ENCODE results near the gene EPB41L2.
"Not testable (repeated sequence)": the region's sequence is repeated elsewhere in the genome, so short reads cannot be mapped to it uniquely, and the experiment has no call there.

The EPB41L2 gene

DNA sequence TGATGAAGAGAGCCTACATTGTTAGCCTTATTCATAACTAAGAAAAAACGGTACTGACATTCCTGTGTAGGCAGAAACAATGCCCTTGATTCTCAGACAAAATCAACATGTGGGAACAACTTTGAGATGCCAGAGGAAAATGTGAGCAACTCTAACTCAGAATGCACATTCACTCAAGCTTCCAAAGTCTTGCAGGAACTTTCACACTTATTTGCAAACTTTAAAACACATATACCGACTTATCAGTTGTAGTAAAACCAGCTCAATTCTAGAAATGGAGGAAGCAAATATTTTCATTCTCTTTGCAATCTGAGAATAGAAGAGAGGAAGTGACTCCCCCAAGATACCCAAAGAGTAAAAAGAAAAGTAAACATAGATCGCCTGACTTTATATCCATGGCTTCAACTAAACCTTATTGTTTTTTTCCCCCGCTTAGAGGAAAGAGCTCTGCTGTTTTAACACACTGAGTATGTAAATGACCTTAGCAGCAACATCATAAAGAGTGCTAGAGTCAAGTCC is 117.6 kb downstream of the EPB41L2 start:
- DNase-seq (ENCODE audit: low spot score), result no peak

DNA sequence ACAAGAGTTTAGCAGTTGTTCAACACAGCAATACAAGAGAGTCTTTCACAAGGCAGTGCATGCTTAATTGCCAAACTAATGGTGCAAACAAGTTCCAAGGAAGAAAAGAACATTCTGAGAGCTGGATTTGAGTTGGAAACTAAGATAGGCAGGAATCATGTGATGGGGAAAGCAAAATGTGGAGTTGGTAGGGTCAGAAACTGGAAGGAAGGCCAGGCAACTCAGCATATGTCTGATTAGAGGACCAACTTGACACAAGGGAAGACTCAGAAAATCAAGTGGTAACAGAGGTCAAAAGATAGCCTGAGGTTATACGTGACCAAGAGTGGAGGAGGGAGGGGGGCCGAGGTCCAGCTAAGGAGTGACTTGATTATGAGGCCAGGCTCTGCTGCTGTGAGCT is 118.6 kb downstream of the EPB41L2 start:
- DNase-seq (ENCODE audit: low spot score), result no peak

DNA sequence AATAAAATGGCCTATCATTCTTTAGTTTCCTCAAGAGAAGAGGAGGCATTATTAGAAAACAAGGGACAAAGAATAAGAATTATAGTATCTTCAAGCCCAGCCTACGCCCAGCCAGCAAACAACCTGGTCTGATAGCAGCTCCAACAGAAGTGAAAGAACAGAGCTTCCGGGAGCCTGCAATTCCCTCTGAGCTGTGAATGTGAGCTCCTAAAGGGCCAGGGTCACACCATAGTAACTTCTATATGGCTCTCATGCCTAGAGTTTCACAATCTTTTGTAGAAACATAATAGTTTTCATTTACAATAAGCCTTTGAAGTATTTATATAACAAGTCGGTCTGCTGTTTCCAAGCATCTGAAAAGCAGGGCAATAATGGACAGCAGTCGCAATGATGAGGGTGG is 119.3 kb downstream of the EPB41L2 start:
- DNase-seq (ENCODE audit: low spot score), result no peak

DNA sequence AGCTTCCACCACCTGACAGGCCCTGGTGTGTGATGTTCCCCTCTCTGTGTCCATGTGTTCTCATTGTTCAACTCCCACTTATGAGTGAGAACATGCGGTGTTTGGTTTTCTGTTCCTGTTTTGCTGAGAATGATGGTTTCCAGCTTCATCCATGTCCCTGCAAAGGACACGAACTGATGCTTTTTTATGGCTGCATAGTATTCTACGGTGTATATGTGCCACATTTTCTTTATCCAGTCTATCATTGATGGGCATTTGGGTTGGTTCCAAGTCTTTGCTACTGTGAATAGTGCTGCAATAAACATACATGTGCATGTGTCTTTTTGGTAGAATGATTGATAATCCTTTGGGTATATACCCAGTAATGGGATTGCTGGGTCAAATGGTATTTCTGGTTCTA is 120.3 kb downstream of the EPB41L2 start:
- DNase-seq (ENCODE audit: low spot score), result not testable (repeated sequence)

DNA sequence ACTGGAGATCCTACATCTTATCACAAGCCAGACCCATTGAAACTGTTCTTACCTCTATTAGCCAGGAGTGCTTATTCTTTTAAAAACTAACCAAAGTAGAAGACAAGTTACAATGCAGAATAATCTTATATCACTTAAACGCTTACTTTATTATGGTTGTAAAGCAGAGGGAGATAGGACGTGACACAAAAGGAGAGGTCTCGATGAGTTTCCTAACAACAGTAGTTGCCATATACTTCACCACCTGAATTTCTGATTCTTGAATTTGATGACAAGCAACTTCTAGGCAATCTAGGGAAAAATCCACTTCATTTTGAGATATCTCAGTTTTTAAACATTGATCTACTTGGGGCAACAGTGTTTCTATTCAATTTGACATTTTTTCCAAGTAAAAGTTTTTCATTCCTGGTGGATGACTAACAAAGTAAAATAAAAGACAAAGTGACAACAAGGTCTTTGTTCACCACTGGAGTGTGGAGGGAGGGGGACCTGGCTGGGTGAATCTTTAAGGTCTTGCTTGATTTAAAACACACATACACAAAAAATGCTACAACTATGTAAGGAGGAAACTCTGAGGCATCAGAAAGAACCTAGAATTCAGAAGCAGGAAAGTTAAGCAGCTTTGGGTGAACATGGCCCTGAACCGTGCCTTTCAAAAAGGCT is 125.0 kb downstream of the EPB41L2 start:
- no peak for DNase-seq (ENCODE audit: low spot score)

DNA sequence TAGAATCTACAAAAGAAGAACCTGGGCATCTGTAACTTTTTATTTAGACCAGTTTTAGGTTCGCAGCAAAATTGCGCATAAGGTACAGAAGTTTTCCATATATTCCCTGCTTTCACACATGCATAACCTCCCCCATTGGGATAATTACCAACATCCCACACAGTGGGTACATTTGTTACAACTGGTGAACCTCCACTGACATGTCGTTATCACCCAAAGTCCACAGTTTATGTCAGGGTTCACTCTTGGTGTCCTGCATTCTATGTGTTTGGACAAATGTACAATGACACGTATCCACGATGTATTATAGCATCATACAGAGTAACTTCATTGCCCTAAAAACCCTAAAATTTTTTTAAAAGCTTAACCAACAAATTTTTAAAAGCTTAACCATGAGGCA is 126.1 kb downstream of the EPB41L2 start:
- no peak for DNase-seq (ENCODE audit: low spot score)

DNA sequence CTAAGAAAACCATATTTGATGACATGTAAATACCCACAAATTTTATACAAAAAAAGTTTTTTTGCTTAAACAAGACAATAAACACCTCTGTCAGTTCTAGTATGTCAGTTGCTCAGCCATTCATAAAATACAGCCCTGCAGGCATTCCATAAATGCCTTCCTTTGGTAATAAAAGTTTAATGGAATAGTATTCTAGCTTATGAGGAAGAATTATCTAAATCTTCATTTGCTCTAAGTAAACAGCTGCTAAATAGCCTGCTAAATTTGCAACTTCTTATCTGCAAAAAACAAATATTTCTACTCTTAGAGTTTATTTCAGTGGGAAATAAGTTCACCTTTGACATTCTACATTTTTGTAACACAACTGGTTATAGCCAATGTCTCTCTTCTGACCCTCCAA is 127.1 kb downstream of the EPB41L2 start:
- no peak for DNase-seq (ENCODE audit: low spot score)

DNA sequence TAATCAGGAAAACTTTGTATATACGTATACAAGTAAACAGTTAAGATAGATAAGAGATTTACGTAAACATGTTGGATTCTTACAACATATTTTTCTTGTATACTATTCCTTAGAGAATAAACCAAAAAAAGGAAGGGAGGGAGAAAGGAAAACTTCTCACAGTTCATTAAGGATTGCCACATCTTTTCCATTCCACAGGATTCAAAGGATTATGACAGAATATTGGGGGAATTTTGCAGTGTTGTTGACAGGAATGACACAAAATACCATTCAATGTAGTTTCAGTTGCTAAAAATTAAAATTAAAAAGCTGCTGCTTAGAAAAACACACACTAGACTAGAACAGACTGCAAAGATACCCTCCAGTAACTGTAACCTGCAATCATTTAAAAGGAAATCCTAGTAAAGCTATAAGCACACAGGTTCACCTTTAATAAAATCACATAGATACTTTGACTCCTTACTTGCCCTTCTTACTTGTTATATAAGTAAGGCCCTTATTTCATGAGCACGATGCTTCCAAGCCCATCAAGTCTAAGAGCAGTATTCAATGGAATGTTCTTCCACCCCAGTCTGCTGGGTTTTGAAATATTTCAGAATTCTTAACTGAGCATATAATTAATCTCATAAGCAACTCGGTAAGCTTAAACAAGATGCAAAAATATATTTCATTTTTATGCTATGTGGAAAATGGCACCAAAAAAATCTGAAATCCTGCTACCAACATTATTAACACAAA is 128.0 kb downstream of the EPB41L2 start:
- no peak for DNase-seq (ENCODE audit: low spot score)

DNA sequence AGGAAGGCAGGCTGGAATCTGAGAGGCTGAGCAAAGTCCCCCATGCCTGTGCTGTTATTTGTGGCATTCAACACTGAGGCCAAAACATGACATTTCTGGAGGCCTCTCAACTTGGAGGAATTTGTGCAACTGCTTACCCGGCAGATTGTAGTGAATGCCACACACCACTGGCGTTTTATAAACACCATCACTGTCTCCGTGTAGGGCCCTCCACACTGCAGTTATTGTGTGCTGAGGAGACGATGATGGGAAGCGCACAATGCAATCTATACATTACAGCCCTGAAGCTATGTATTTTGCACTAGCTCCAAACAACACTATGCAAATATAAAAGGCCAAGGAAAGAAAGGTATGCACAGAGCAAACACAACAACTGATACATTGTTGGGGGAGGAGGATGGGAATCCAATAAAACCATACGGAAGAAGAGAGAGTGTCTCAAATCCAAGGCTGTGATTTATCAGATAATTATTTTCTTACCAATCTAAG is 129.3 kb downstream of the EPB41L2 start:
- no peak for DNase-seq (ENCODE audit: low spot score)

DNA sequence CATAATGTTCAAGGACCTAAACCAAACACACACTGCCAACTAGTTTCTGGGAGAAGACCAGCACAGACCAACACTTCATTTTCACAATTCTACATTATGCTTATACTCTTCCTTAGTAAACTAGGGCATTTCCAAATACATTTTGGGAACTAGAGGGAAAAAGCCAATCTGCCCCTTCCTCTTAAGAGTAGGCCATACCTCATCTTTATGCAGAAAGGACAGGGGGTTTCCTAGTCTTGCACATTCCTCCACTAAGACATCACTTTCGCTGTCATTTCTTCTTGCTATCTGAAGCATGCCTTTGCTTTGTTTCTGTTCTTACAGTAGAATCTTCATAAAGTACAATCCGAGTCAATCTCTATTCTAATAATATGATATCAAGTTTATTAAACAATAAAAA is 130.1 kb downstream of the EPB41L2 start:
- DNase-seq (ENCODE audit: low spot score), result no peak

DNA sequence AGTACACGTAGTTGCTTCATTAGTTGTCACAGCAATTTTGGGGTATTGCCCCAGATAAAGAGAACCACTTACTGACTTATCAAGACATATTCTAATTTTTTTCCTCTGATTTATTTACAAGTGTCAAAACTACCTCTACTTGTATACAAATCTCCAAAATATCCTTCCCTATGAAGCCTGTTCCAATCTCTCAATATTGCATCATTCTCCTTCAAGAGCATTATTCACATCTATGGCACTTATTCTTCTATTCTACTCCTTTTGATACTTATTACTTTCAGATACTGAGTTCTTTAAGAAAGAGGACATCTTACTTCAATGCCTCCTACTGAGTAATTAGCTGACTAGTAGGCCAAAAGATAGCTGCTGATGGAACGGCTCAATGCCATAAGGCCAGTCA is 130.6 kb downstream of the EPB41L2 start:
- no peak for DNase-seq (ENCODE audit: low spot score)

DNA sequence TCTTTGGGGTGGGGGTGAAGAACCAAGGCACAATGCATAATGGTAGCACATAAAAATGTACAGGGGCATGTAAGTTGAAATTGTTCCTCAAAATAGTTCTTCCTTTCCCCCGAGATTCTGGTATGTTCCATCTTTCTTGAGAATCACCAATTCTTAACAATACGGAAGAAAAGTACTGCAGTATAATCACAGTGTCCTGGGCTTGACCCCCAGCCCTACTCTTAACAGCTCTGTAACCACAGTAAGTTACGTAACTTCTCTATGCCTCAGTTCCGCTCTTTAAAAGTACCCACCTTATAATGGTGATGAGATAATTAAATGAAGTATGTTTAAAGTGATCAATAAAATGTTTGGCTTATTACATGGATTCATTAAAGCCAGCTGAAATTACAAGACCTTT is 131.4 kb downstream of the EPB41L2 start:
- DNase-seq (ENCODE audit: low spot score), result no peak

DNA sequence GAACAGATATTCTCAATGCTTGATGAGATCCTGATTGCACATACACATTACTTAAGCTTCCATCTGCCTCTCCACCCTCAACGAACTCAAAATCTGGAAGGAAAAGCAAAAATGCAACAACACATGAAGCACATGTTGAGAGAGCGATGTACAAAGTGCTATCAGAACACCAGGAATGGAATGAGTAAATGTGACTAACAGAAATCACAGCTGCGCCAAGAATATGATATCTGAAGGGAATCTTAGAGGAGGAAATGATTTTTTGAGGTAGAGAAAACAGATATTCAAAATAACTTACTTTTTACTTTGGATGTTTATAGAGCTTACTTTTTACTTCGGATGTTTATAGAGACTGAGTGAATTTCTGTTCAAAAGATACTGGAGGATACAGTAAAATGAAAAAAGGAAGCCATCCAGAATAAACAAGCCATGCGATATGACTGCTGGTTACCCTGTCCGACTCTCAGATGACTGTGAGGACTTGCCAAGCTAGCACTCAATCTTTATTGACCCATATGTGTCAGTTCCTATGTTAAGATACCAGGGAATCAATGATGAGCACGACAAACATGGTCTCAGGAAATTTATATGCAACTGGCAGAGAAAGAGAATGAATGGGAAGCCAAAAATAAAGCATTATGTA is 133.9 kb downstream of the EPB41L2 start:
- no peak for DNase-seq (ENCODE audit: low spot score)

DNA sequence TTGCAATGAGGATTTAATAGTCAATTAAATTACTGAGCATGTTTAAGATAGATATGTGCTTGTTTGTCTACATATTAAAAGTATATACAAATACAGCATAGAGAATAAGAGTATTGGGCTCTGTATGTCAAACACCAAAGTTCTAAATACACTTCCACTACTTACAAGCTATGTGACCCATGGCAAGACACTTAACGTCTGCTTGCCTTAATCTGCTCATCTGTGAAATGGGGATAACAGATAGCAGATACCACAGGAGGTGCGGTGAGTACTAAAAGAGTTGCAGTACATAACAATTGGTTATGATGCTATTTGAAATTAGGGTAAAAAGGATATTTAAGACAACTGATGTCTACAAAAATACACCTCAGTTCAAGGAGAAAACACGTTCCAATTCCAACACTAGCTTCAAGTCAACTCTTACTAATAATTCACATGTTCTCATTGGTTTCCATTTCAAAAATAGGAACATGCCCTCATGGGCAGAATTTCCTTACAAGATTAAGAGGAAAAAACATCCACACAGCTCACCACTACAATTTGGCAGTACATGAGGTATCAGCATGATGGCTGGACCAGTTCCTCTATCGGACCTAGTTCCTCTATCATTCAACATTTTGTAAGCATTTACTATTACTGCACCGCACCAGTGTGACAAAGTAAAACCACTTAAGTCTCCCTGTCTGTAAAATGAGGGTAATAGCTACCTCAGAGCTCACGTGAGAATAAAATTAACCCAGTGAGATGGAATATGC is 134.7 kb downstream of the EPB41L2 start:
- no peak for DNase-seq (ENCODE audit: low spot score)

DNA sequence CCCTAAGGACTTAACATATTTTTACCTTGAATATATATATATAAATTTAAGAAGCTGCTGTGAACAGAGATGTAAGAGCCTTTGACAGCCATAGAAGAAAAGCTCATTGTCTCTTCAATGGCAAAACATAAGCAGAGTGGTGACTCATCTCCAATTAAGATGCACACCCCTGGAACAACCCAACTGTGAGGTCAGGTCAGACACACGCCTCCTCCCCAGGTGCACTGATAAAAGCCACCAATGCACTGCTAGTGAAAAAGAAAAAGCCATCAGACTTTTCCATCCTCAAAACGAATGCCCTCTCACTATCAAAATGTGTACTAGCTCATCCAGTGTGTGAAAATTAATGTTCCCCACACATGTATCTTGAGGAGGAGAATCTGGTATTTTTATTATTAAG is 135.7 kb downstream of the EPB41L2 start:
- DNase-seq (ENCODE audit: low spot score), result no peak

DNA sequence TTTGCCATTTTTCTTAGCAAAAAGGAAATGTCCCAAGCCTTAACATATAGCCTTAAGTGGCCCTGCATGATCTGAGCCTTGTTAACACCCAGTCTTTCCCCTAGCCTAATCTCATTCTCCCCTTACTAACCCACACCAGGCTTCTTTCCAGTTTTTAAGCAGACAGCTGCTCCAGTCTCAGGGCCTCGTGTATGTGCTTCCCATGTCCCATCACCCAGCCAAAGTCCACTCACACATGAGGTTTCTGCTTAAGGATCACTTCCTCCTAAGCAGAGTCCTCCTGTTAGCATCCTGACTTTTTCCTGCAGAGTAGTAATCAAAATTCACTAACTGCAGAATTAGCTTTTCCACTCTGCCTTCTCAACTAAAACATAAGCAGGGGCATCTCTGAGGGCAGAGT is 139.7 kb downstream of the EPB41L2 start:
- DNase-seq (ENCODE audit: low spot score), result no peak

DNA sequence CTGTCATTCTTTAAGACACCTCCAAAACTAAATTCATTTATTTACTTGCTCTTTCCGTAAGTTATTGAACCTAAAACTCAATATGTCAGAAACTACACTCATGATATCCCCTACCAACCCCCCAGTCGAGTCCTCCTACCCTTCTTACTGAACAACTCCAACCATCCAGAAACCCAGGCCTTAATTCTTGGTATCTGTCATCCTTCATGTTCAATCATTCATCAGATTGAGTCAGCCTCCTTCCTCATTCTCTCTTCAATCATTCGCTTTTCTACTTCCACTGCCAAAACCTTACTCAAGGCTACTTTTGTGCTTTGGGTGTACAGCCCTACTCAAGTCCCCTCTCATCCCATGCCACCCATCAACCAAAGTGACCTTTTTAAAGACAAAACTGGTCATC is 140.1 kb downstream of the EPB41L2 start:
- no peak for DNase-seq (ENCODE audit: low spot score)

DNA sequence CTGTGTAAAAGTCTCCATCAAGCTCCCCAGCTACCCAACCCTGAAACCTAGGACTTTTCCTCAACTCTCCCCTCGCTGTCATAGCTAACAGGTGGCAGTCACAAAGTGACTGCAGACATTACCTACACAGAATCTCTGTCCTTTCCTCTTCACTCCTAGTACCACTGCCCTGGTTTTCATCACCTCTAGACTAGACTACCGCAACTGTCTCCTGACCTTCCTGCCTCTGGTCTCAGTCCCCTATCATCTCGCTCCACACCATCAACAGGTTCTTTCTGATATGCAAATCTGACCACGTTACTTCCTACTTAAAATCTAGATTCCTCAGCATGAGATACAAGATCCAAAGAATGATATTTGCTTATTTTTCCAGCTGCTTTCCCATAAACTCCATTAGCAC is 142.1 kb downstream of the EPB41L2 start:
- DNase-seq (ENCODE audit: low spot score), result no peak

DNA sequence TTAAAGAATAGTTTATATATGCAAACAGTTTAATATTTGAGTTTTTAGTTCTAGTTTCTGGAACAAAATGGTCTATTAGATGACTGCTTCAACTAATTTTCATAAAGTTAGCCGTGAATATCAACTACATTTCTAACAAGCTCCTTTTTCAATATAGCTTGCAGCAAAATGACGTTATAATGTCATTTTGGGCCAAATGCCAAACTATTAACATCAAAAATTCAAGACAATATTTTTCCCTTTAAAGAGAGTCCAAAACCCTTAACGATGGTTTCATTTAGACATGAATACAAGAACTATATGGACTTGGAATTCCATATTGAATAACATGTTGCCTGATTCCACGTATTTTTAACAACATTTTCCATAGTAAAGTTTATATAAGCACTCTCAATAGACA is 144.9 kb downstream of the EPB41L2 start:
- no peak for DNase-seq (ENCODE audit: low spot score)

DNA sequence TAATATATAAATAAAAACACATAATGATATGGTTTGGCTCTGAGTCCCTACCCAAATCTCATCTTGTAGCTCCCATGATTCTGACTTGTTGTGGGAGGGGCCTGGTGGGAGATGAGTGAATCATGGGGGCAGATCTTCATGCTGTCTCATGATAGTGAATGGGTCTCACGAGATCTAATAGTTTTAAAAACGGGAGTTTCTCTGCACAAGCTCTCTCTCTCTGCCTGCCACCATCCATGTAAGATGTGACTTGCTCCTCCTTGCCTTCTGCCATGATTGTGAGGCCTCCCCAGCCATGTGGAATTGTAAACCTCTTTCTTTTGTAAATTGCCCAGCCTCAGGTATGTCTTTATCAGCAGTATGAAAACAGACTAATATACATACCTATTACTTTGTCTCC is 147.4 kb downstream of the EPB41L2 start:
- not testable (repeated sequence) for DNase-seq (ENCODE audit: low spot score)

DNA sequence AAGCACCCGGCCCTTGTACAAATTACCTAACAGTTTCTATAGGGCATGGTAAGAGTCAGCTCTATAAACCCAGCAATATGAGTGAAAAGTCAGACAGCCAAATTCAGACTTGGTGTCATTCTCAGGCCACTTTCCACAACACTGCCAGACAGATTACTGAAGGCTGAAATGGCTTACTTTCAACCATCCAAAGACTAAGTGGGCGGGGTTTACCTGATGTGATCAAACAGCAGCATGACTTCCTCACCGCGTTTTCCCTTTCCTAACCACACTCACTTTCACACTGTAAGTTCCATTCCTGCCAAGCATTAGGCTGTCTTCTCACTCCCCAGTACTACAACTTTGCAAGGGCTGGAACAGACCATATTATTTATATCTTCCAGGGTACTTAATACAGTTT is 149.9 kb downstream of the EPB41L2 start:
- DNase-seq (ENCODE audit: low spot score), result no peak

DNA sequence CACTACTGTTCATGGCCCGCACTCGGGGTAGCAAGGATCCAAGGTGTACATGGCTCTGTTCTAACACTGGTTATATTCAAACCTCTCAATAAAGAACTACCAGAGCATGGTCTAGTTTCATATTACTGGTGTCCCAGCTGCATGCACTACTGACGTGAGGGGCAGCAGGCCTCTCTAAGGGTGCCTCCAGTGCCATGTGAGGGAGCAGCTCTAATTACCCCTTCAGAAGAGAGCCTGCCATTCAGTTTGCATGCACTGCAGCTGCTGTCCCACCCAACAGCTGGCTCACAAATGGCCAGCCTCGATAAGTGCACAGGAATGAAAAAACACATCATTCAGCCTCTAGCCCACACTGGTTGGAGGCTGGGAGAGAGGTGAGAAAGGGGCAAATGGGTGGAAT is 150.6 kb downstream of the EPB41L2 start:
- DNase-seq (ENCODE audit: low spot score), result no peak

All from NAMALWA (cell line).